Medulla oblongata (tissue), 1 donor: ENCODE data around the gene PMIS2.
A peak's percentile ranks its signal among the peaks of the same experiment; 100 is the strongest.

Experiments used
- DNase-seq: peaks from one replicate; pipeline ENCODE4 v3.0.0-alpha.2; 2015; ENCODE audit errors: extremely low spot score

Gene PMIS2

DNA sequence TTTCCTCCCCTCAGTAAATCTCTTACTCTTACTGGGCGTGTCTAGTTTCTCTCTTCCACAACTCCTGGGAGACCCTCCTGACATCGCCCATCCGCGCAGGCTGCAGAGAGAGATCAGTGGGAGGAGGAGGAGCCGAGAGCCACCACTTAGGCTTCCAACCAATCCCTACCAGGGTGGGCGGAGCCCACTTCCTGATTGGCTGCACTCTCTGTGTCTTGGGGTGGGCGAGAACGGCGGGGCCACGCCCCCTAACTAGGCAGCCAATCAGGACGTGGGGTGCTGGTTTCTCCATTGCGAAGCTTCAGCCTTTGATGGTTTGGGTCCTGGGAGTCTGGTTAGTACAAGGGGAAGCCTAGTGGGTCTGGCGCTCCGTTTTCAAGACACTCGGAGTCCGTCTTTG lies at the start of gene PMIS2:
Gene PMIS2, plus strand, starts transcription at position 326 of the 400 bp plus-strand sequence. CDS start 87 bp downstream, outside the sequence.
- DNase-seq: no peak

DNA sequence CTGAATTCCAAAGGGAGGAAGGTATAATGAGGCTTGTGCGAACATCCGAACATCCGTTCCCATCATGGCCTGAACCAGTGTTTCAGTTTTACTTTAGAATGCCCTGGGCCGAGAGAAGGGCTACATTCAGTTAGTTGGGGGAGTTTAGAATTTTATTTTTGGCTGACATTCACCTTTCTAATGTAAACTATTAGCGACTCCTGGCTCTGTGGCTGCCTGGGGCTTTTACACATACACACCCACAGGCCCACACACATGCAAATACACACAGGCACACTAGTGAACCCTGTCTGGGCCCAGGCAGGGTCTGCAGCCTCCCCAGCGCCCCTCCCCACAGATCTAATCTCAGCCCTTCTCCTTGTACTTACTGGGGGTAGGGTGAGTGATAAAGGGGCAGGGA lies 46.7 kb upstream of the PMIS2 start:
- no peak for DNase-seq

DNA sequence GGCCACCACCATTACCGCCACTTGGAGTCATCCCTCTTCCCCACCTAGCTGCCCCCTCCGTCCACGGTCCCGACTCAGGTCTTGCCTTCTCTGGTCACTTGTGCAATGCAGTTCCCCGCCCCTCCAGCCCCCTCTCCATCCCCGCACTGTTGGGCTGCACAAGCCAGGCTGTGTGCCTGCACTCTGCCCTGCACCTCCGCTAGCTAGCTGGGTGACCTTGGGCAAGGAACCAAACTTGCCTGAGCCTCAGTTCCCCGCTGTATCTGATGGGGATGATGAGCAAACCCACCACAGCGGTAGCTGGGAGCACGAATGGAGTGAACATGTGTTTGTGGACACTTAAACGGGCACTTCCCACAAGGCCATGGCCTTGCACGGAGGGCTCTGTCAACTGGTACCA lies 46.1 kb upstream of the PMIS2 start:
- no peak for DNase-seq

DNA sequence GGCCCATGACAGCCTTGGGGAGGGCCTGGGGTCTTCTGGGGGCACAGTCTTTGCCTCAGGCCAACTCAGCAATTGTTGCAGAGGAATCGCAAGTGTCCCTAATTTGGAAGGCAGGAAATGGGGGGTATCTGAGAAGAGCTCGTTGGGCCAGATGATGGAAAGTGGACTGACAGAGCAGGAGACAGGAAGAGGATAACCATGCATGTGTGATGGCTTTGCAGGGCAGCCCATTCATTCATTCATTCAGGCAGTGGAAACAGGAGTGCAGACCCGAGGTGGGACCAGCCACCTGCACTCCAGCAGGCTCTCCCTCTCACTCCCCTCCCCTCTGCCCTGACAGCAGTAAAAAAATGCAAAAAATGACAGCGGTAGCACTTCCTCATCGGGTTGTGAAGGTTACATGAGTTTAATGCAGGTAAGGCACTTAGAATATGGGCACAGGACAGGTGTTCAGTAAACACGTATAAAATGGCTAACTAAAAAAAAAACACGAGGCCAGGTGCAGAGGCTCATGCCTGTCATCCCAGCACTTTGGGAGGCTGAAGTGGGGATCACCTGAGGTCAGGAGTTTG lies 45.5 kb upstream of the PMIS2 start:
- DNase-seq: no peak

DNA sequence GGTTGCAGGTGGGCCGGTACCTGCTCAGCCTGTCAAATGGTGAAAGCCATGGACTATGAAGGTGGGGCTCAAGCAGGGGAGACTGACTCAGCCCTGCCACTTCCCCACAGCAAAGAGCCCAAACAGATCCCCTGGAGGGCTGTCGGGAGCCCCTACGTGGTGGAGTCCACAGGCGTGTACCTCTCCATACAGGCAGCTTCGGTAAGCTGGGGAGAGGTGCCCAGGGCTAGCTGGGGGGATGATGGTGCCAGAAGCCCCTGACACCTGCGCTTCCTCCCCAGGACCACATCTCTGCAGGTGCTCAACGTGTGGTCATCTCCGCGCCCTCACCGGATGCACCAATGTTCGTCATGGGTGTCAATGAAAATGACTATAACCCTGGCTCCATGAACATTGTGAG lies 43.8 kb upstream of the PMIS2 start:
- no peak for DNase-seq

DNA sequence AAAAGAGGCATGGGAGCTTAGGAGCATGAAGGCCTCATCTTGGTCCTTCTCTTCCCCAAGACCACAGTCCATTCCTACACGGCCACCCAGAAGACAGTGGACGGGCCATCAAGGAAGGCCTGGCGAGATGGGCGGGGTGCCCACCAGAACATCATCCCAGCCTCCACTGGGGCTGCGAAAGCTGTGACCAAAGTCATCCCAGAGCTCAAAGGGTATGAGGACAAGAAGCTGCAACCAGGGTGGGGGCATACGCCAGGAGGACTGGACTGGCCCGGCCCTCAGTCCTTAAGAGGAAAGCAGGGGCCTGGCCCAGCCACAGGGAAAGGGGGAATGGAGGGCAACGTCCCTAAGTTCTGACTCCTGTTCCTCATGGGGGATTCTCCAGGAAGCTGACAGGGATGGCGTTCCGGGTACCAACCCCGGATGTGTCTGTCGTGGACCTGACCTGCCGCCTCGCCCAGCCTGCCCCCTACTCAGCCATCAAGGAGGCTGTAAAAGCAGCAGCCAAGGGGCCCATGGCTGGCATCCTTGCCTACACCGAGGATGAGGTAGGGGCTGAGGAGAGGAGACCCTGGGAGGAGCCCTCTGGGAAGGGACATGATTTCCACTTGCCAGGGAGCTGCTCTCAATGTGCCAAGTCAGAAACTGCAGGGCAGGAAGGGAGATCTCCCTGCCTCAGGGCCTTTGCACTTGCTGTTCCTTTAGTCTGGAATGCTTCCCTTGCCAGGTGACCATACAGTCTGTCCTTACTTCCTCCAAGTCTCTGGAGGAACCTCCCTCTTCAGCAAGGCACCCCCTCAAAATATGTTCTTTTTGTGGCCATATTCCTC lies 42.5 kb upstream of the PMIS2 start:
- no peak for DNase-seq

DNA sequence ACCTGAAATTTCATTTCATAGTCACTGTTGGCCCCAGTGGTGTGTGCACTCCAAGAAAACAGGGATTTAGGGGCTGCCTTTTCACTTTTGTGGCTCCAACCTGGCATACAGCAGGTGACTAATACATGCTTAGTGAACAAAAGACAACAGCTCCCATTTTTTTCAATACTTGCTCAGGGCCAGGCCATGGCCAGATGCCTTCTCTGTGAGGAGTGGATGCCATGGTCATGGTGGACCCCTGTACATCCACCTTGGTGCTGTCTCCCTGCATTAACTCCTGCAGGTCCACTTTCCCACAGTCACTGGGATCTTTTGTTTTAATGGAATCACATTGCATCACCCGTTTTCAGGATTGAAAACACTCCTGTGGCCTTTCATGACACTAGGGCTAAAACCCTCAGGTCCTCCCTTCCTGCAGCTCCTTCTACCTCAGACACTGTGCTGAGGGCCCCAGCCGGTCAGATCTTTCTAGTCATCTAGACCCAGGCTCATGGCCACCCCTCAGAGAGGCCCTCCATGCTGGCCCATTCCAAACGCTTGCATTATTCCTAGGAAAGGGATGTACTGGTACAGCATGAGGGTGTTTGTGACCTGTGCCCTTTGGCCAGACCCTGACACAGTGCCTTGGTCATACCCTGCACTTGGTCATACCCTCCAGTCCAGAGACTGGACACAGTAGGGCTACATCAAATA lies 41.7 kb upstream of the PMIS2 start:
- DNase-seq: no peak

DNA sequence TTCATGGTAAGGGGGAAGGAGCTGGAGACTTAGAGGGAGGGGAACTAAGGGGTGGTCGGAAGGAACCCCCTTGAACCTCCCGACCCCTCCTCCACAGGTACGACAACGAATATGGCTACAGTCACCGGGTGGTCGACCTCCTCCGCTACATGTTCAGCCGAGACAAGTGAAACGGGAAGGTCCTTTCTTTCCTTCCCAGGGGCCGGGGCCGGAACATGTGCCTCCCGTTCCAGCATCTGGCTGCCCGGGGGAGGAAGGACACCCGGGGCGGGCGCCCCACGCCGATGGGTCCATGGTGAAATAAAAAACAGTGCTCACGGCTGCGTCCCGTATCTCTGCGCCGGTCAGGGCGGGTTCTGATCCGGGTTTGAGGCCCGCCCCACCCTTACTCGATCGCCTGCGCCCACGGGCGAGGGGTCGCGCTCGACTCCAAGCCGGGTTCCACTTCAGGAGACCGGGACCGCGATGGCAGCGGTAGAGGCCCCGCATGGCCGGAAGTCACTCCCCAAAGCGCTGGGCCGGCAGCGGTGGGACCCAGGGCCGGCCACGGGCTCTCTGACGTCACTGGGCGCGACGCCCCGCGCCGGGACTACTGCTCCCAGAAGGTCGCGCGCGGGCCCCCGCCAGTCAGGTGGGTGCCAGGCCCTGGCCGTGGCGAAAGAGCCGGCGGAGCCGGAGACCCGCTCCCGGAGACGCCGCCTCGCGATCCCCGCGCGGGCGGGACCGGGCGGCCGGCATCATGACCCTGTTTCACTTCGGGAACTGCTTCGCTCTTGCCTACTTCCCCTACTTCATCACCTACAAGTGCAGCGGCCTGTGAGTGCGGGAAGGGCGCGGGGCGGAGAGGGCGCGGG lies 40.7 kb upstream of the PMIS2 start, which contains the start of gene TMEM147:
Gene TMEM147, plus strand, starts transcription at position 626 of the 854 bp plus-strand sequence. Its CDS starts 114 bp downstream, at position 740.
- peak; percentile 93 for DNase-seq

DNA sequence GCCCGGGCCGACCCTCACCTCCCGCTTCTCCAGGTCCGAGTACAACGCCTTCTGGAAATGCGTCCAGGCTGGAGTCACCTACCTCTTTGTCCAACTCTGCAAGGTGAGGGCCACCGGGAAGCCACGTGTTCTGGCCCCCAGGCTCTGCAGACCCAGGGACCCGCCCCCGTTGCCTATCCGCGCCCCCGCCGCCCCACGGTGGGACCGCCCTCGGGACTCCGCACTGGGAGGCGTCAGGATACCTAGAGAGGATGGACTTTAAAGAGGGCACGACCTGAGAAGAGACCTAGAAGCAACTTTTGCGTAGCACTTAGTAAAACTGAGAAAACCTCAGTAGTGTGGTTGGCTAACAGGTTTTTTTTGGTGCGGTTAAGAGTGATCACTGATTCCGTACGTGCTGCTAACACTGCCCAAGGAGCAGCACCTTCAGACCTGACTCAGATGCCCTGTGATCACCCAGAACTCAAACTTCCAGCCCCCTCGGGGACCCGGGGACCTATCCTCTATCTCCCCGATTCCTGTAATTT lies 40.1 kb upstream of the PMIS2 start:
- no peak for DNase-seq

DNA sequence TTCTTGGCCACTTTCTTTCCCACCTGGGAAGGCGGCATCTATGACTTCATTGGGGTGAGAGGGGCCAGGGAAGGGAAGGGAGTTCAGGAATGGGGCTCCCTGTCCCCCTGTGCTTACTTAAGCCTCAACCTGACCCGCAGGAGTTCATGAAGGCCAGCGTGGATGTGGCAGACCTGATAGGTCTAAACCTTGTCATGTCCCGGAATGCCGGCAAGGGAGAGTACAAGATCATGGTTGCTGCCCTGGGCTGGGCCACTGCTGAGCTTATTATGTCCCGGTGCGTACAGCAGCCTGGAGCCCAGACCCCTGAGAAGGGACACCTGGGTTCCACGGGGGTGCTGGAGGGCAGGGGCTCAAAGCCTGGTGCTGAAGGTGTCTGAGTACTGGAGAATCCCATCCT lies 39.4 kb upstream of the PMIS2 start:
- DNase-seq: no peak

DNA sequence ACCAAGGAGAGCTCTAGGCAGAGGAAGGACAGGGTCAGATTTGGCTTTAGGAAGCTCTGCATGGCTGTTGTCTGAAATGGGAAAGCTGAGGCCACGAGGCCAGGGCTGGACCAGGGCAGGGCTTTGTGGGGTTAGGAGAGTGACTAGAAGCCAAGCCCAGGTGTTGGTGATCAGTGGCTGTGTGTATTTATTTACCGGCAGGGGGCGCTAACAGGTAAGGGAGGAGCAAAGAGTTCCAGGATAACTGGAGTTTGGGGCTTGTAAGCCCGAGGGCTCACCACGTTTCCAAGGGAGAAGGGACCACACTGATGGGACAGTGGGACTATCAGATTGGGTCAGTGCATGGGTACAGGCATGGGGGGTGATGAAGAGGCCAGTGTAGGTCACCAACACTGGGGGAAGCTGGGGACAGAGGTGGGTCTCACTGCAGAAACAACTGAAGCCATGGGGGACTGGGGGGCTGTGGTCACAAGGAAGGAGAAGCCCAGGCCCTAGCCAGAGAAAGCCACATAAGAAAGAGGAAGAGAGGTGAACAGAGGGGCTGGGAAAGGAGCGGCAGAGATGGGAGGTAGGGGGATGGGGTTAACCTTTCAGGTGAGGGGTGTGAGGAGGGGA lies 36.7 kb upstream of the PMIS2 start:
- peak; percentile 76 for DNase-seq

DNA sequence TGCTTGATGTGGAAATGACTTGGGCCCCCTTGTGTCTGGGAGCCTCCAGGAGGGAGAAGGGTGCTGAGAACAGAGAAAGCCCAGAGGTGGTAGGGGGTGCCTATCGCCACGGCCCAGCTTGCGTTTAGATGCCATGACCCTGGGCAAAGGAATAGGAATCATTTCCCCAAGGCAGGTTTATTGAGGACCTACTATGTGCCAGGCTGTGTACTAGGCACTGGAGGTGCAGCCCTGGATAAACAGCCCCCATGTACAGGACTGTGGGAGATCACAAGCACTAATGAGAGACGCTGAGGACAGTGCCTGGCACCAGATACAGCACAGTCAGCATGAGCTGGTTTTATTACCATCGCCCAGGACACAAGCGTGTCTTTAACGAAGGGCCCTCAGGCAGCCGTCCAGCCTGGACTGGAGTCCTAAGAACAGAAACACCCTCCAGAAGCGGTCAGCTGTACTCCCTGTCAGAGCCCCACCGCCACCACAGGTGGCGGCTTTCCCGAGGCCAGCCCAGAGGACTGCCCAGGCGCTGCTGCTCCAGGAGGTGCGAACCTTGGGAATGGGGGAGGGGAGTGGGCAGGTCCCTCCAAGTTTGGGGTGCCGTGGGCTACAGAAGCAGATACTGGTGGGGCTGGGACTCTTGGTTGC lies 36.0 kb upstream of the PMIS2 start:
- DNase-seq: no peak

DNA sequence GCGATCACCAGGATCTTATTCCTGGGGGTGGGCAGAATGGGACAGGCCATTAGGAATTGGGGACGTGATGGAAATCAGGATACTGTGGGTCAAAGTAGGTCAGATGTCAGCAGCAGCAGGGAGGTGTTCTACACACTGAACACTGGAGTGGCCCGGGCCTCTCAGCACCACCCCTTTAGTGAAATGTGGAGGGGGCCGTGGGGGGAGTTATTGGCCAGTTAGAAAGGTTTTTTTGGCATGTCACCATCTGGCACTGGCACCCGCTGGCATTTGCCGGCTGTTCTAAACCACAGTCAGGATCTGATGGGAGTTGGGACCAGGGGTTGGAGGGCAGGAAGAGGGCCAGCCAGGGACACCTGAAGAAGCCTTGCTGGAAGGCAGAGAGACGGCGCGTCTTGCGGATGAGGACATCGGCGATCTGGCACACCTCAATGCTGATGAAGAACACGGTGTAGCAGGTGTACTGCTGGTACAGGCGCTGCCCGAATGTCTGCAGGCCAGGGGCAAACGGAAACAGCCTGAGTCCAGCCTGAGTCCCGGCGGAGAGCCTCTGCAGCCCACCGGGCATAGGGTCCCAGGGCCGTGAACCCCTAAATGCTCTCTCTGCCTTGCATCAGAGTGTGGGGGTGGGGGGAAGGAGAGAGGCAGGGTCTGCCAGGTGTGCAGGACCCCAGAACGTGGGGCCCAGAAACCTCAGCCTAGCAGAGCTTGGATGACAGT lies 34.7 kb upstream of the PMIS2 start:
- no peak for DNase-seq

DNA sequence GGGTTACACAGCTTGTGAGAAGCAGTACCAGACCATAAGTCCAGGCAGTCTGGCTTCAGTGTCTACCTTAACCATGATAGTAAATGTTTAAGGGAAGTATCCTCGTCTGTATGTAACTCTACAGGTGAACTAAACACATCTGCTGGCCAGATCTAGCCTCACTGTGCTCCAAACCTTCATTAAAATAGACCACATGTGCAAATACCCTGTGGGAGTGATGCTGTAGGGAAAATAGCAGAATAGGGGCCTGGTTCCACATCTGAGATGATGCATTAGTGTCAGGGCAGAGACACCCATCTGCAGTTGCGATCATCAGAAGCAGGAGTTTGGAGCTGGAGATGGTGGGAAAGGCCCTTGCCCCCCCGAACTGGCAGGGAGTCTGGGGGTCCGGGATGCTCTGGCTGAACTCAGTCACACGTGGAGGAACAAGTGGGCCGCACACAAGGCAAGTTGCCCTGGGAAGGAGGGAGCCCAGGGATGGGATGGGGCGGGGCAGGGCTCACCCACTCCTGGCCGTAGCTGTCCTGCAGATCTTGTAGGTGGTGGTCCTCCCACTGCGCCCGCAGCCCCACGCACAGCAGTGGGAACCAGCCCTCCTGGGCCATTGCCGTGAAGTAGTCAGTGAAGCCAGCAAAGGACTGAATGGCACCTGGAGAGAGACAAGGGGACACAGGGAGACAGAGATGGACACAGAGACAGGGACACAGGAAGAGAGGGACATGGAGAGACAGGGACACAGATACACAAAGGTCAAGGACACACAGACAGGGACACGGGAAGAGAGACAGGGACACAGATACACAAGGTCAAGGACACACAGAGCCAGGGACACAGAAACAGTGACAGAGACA lies 33.2 kb upstream of the PMIS2 start:
- DNase-seq: no peak

DNA sequence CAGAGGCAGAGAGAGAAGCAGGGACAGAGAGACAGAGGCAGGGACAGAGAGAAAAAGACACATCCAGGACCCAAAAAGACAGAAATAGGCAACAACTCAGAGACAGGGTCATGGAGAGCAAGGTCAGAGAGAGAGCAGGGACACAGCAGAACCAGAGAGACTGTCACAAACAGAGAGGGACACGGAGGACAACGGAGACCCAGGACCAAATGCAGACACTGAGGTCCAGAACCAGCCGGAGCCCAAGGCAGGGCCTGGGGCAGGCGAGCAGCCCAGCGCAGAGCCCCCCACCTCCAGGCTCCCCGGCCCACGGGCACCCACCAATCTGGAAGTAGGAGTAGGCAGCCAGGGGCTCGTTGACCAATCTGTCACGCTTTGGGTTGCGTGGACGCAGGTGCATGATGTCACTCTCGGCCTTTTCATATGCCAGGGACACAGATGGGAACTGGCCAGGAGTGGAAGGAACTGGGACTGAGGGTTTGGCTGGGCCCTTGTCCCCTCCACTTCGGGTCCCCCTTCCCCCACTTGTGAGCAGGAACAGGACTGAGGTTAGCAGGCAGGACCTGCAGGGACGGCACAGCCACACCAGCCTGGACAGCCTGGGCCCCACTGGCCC lies 32.5 kb upstream of the PMIS2 start:
- no peak for DNase-seq

DNA sequence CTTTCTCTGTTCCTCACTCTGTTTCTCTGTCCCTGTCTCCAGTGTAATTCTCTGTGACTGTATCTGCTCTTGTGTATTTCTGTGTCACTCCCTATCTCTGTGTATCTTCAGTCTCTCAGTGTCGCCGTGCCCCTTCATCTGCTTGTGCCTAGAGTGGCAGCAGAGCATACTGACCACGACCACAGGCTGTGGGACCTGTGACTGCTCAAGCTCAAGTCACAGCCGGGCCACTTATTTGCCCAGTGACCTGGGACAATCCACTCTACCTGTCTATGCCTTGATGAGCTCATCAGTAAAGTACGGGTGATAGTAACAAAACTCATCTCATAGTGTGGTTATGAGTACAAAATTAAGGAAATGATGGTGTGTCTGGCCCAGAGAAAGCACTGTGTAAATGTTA lies 31.9 kb upstream of the PMIS2 start:
- DNase-seq: no peak

DNA sequence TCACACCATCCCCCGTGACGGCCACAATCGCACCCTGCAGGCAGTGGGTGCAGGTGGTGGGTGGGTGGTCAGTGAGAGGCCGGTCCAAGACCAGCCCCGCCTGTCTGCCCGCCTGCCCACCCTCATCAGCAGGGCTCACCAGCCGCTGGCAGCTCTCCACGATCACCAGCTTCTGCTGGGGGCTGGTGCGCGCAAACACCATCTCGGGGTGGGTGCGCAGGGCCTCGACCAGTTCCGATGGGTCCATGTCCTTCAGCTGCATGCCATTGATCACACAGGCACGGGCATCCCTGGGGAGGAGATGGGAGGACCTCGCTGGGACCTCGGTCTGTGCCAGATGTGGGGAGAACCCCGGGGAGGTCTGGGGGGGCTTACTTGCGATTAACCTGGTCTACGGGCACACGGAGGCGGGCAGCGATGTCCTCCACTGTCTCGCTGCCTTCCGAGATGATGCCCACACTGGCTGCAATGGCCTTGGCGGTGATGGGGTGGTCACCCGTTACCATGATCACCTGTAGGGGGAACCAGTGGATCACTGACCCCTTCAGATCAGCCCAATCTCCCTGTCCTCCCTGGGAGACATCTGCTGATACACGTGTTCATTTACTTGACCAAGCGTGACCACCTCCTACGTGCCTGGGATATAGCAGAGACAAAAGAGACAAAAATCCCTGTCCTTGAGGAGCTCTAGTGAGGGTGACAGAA lies 30.5 kb upstream of the PMIS2 start:
- DNase-seq: no peak

DNA sequence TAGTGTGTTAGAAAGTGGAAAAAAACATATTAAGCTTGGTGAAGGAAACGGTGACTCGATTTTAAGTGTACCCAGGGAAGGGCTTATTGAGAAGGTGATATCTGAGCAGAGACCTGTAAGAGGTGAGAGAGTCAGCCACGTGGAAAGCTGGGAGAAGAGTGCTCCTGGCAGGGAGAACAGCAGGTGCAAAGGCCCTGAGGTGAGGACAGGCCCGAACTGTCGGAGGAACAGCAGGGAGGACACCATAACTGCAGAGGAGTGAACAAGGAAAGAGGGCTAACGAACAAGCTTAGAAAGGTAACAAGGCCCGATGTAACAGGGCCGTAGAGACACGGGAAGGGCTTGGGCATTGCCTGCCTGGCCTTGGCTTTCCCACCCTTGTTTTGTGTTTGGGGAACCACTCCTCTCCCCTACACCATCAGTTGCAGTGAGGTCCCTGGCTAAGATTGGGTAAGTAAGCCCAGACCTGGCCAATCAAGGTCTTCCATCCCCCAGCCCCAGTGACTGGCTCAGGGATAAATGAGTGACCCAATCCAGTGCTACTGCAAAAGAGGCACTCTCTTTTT lies 29.9 kb upstream of the PMIS2 start:
- DNase-seq: no peak
